RKO (cell line): ENCODE measurements around the gene ASTL.
"Not testable (repeated sequence)": the region's sequence is repeated elsewhere in the genome, so short reads cannot be mapped to it uniquely, and the experiment has no call there.

Source experiments
- DNase-seq: peaks from one replicate; pipeline ENCODE4 v3.0.0-alpha.2; 2016; ENCODE audit warnings: low spot score

Gene ASTL

GRCh38 chr2:96146153-96146880 lies 8.0 kb upstream of the ASTL start:
- DNase-seq: no peak

GRCh38 chr2:96145848-96146152 lies 7.5 kb upstream of the ASTL start:
- no peak for DNase-seq

DNA sequence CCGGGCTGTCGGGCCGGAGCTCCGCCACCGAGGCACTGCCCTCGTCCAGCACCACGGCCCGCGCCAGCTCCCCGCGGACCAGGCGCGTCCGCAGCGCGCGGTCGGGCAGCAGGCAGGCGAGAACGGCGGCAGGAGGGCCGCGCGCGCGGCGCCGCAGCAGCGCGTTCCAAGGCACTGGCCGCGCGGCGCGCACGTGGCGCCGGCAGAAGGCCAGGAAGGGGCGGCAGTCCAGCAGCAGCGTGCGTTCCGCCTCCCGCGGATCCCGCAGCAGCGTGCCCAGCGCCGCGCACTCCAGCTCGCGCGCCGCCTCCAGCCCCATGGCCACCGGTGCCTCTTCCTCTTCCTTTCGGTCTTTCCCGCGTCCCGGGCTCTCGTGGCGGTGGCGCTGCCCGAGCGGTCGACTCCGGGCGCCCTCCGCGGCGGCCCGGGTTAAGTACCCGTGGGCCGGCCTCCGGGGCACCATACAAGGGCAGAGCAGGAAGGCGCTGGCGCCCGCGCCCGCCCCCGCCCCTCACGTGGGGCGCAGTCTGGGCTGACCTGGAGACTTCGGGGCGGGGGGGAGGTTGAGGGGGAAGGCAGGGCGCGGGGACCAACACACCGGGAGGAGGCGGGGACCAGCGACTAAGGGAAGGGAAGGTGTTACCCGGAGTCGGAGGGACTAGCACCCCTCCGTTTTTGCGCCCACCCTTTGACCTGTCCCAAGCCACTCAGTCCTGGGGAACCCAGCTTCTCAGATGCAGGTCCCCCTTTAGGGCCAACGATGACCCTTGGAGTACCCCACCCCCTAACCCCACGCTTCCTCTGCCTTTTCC lies 6.9 kb upstream of the ASTL start, which contains the start of gene DUSP2:
DUSP2 (minus strand) TSS at position 405 of the 812 bp plus-strand sequence; CDS start at position 319, 86 bp downstream.
- DNase-seq: peak; percentile 89

DNA sequence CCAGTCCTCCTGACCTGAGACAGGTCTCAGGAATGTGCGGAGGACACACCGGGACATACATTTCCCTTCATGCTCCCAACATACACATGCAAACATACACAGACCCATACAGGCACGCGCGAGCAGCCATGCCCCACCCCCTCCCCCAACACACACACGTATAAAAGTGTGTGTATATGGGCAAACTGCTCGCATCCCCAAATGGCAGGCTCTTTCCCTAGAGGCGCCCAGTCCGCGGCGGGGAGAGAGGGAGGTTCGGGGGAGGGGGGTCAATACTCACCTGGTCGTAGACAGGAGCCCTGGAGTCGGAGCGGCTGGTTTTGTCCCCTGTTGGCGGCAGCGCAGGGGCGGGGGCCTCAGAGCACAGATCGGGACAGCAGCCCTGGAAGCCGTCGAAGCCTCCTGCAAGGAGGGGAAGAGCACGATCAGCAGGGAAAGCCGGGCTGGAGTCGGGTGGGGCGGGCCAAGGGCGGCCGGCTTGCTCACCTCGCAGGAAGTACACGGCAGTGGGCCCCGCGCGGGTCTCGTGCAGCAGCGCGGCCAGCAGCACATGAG lies 6.3 kb upstream of the ASTL start:
- no peak for DNase-seq

DNA sequence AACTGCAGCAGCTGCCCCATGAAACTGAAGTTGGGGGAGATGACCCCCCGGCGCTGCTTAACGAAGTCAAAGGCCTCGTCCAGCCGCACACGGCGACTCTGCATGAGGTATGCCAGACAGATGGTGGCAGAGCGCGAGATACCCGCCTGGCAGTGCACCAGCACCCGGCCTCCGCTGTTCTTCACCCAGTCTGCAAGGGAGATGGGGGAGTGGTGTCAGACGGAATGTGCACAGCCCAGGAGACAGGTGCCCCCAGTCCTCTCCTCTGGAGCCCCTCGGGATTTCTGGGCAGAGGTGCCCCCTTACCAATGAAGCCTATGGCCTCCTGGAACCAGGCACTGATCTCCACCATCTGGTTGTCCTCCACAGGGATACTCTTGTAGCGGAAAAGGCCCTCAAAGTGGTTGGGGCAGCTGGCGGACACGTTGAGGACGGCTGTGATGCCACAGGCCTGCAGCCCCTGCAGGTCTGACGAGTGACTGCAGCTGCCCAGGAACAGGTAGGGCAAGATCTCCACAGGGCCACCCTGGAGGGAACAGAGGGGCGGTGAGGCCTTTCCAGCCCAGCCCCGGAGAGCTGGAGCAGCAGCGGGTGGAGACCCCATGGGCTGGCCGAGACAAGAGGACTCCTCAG lies 5.7 kb upstream of the ASTL start:
- DNase-seq: peak; percentile 58

GRCh38 chr2:96143231-96143847 lies 5.0 kb upstream of the ASTL start:
- no peak for DNase-seq

DNA sequence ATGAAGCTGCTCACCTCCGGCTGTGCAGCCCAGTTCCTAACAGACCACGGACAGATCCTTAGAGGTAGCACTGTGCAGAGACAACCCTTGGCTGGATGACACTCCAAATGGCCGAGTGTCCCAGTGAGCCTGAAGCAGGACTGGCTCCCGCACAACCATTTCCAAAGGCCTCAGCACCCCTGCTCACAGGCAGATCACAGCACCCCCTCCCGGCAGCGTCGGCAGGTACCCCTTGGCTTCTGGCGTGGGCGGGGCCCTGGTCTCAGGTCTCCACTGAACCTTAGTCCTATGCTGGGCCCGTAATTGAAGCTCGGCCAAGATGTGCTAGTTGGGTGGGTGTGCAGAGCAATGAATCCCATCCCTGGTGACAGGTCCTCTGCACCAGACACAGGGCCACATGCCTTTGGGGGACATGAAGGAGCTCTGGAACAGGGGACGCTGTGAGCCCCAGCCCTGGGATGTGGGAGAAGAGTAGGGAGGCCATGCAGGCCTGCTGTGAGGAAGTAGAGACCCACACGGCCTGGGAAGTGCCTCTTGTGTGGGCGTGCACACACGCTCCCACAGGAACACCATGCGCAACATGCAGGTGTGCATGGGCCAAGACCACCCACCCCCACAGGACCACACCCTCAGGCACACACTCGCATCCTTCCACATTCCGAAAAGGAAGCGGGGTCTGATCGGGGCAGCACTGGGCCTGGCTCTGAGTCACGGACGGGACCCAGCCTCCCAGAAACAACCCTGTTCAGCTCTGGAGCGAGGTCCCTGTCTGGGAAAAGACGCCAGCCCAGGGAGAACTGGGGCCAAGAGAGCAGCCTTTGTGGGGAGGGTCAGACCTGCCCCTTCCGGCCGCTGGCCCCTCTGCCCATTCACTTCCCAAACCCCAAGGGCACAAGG lies 4.2 kb upstream of the ASTL start:
- DNase-seq: no peak

GRCh38 chr2:96141624-96141967 lies 3.3 kb upstream of the ASTL start:
- not testable (repeated sequence) for DNase-seq

- no peak for DNase-seq
Measured at GRCh38 chr2:96140941-96141623, 2.8 kb upstream of the ASTL start.

DNA sequence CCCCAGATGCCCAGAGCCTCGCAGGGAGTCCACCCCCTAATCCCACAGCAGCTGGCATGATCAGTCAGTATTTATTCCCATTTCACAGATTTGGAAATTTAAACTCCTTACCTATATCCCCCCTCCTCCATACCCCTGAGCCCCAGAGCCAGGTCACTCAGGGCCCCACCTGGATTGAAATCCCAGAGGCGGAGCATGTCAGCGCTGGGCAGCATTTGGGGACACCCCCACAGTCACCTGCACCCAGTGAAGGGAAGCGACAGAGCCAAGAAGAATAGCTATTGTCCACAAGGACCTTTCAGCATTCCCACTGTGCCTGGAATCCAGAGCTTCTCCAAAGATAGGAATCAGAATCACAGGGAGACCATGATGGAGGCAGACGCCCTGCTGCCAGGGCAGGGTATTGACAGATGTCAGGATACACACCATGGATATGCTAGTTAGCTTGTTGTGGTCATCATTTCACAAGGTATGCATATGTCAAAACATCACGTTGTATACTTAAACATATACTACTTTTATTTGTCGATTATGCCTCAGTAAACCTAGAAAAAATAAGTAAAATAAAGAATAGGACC lies 968 bp upstream of the ASTL start:
- DNase-seq: no peak

DNA sequence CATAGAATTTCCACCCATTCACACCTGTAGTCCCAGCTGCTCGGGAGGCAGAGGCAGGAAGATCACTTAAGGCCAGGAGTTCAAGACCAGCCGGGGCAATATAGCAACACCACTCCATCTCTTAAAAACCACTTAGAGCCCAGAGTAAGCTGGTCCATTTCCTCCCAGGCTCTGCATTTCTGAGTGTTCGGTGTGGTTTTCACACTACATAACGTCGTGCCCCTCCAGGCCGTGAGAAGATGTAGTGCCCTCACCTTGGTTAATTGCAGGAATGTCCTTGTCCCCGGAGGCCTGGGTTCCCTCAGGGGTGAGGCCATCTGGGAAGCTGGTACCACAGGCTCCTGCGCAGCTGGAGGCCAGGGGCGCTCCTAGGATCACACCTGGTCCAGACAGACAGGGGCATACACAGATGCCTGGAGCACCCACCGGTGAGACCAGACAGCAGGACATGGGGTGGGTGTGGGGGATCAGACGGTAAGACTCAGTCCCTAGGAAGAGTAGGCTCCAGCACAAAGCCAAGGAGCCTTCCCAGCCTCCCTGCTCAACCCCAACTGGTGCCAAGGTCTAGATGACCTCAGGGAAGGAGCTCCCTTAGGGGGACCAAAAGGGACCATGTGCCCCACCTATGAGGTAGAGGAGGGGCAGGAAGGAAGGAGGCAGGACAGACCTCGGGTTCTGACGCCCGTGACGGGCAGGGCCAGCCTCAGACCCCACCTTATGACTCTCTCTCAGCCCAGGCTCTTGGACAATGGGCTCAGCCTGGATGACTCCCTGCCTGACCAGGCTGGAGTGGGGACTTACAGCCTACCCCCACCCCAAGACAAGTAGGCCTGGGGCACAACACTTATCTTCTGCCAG lies 752 bp downstream of the ASTL start:
- no peak for DNase-seq

GRCh38 chr2:96136129-96136720 lies 2.1 kb downstream of the ASTL start:
- DNase-seq: no peak

DNA sequence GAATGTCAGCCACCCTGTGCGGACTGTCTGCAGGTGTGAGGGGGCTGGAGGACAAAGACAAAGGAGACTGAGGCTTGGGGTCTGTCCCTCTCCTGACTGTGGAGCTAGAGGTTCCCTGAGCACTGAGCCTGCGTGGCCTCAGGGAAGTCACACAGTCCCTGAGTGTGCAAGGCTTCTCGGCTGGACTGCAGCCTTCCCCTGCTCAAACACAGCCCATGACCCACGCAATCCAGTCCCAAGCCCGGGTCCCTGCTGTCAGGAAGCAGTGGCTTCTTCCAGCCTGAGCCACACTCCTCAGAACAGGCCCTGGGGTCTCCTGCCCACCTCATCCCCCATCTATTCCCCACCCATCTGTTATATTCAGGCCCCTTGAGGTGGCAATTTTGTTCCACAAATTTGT lies 2.7 kb downstream of the ASTL start:
- no peak for DNase-seq

GRCh38 chr2:96135171-96135570 lies 3.1 kb downstream of the ASTL start:
- no peak for DNase-seq

- no peak for DNase-seq
Measured at GRCh38 chr2:96134421-96134820, 3.9 kb downstream of the ASTL start.

DNA sequence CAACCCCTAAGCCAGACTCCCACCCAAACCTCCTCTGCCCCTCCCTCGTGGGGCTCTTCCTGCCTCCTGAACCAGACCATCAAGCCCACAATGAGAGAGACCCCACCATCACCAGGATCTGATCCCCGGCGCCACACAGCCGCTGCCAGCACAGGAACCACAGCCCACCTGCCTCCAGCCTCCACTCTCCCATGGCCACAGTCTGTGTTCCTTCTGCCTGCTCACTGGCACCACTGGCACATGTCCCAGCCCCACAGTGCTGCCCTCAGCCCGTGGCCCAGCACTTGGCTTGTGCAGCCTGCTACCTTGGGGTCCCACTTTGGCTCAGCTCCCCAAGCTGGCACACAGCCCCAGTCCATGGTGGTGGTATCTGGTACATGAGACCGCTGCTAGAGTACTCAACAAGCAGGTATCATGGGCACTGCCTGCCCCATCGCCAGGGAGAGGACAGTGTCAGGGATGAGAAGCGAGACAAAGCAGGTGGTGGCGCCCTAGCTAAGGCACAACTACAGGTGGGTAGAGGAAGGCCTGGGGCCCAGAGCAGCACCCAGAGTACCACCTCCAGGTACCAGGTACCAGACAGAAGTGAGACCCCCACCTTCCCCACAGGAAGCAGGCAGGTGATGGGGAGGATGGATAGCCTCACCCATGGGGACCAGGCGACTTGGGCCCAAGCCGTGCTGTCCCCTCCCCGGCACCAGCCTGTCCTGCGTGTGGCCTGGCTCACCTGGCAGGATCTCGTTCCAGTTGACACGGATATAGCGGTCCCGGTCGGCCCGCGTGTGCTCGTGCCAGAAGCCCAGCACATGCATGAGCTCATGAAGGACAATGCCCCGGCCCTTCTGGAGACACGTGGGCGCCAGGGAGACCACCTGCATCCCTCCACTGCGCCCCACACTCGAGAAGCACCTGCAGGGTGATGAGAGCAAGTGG lies 6.2 kb downstream of the ASTL start:
- no peak for DNase-seq

DNA sequence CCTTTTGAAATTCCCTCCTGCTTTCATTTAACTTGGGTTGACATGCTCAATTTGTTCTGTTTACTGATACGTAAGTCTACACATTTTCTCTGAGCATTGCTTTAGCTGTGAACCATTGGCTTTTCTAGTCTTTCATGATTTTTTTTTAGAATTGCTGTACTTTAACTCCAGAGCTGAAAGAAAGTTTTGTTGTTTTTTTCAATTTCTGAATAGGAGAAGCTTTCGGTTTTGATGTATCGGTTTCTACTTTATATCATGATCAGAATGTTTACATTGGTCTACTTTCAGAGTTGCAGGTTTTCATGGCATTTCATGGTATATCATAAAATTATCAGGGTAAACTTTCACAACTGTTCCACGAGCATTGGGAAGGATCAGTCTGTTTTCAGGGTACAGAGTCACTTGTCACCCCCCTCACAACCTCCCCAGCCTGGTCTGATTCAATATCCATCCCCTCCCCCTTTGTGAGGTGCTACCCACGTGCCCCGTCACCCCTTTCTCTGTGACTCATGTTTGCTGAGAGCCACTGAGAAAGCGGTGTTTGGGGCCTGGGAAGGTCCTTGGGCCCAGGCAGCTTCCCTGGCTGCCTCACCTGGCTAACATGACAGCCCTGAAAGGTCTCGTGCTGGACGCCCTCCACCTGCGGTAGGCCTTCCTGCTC lies 7.0 kb downstream of the ASTL start:
- no peak for DNase-seq
